Fibroblast of peridontal ligament (primary cell): ENCODE measurements around the gene FAM236C.
"Not testable (repeated sequence)": the region's sequence is repeated elsewhere in the genome, so short reads cannot be mapped to it uniquely, and the experiment has no call there.

Experiments
- DNase-seq: peaks from one replicate; pipeline ENCODE4 v3.0.0-alpha.2; 2010; ENCODE audit errors: extremely low read depth

Gene FAM236C

DNA sequence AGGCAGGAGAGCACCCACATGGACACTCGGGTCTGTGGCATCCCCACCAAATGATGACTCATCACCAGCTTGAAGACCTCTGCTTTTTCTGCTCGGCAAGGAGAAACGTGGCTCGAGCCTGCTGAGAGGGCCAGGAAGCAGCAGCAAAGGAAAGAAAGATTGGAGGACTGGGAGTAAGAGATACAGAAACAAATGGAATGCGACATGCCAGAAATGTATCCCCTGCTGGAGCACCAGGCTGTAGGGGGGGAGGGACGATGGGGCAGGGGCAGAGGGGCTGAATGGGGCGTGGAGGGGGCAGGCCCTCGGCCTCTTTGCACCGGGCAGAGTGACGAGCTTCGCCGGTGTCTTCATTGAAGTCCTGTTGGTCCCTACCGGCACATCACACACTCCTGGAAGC, at the start of gene FAM236C:
TSS of gene FAM236C (plus strand) at position 301 of the 400 bp plus-strand sequence. CDS start 100 bp downstream, outside the sequence.
- DNase-seq = not testable (repeated sequence)

DNA sequence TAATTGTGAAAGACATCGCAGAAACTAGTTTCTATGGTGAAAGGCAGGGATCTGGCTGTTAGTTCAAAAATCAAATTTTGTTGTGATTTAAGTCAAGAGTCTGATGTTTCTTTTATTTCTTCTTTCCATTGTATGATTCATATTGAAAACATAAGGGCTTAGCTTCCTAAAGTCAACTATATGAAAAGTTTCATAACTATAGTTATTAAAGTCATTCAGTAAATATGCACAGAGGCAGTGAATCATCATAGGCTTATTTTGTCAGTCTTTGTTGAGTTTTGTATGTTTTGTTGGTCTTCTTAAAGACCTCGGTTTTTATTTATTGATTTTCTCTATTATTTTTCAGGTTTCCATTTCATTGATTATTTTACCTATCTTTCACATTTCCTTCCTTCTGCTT, 29.5 kb upstream of the FAM236C start:
- DNase-seq = not testable (repeated sequence)

DNA sequence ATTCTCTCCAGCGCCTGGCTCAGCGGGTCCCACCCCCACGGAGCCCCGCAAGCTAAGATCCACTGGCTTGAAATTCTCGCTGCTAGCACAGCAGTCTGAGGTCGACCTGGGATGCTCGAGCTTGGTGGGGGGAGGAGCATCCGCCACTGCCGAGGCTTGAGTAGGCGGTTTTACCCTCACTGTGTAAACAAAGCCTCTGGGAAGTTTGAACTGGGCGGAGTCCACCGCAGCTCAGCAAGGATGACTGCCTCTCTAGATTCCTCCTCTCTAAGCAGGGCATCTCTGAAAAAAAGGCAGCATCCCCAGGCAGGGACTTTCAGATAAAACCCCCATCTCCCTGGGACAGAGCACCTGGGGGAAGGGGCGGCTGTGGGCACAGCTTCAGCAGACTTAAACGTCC, 22.7 kb upstream of the FAM236C start:
- DNase-seq = not testable (repeated sequence)

DNA sequence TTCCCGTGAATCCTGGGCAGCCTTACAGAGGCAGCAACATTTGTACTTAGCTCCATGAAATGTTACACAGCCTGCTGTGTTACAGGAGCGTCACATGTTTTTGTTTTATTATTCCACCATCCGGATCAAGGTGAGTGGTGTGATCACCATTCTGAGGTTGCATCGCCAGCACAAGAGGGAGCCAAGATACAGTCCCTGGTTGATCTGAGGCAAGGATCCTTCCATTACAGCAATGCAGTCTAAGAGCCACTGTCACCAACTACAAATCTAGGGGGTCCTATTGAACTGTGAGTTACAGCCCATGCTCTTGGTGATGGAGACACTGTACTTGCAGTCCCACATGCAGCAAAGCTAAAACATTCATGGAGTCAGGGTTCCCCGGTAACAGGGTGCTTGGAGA, 3.7 kb downstream of the FAM236C start:
- DNase-seq = not testable (repeated sequence)

DNA sequence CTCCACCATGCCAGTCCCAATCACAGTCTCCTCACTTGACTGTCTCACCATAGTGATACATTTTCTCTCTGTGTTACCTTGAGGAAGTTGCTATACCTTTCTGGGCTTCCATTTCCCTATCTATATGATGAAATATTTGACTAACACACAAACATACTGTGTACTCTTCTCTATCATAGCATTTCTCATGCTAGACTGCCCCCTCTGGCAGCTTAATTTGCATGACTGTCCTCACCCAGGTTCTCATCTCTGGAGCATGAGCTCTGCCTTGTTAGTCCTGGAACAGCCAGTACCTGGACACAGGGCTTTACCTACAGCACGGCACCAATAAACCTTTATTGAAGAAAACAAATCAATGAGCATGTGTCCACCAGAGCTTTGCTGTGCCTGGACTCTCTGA, 19.9 kb downstream of the FAM236C start:
- not testable (repeated sequence) for DNase-seq

DNA sequence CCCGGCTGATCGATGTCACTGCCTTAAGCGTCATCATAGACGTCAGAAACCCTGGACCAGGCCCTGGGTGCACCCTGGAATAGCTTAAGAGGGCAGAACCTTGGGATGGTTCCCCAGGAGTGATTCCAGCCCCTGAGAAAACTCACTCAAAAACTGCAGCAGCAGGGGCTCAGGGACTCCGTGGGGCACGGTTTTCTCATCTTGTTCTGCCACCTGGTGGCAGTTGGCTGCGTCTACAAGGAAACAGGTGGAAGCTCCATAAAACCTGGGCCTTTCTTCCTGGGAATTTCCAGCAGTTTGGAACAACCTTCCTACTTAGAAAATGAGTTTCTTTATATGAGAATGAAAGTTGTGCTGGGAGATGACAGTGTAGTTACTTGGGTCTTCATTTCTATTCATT, 24.0 kb downstream of the FAM236C start:
- not testable (repeated sequence) for DNase-seq

DNA sequence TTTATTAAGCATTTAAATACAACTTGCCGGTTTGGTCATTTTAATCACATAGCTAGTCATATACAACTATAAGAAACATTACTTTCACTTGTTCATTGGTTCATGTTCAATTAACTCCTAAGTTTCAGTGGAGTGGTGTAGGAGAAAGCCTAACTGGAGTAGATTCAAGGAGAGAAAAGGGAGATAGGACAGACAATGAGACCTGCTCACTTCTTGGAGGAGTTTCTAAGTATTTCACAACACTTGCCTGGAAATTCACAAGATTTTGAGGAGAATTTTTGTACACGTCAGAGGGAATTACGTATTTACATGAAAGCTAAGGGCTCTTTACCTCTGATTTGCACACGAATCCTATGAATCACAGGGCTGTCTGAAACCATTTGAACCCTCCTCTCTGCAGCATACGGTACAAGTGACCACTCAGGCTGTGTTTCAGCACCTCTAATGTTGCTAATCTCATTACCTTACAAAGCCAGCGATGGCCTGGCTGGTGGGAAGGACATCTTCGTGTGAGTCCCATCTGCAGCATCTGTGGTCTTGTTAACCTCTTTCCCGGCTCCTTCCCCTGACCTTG, 24.6 kb downstream of the FAM236C start:
- DNase-seq = not testable (repeated sequence)

DNA sequence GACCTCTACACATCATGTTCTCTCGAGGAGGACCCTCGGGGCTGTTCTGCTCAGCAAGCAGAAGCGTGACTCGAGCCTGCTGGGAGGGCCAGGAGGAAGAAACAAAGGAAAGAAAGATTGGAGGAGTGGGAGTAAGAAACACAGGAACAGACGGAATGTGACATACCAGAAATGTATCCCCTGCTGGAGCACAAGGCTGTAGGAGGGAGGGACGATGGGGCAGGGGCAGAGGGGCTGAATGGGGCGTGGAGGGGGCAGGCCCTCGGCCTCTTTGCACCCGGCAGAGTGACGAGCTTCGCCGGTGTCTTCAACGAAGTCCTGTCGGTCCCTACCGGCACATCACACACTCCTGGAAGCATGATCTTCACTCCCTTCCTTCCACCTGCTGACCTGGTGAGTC, 25.5 kb downstream of the FAM236C start, which contains the start of gene FAM236A:
TSS of gene FAM236A (plus strand) at position 301 of the 400 bp plus-strand sequence. CDS start at position 358, 57 bp downstream.
- not testable (repeated sequence) for DNase-seq

DNA sequence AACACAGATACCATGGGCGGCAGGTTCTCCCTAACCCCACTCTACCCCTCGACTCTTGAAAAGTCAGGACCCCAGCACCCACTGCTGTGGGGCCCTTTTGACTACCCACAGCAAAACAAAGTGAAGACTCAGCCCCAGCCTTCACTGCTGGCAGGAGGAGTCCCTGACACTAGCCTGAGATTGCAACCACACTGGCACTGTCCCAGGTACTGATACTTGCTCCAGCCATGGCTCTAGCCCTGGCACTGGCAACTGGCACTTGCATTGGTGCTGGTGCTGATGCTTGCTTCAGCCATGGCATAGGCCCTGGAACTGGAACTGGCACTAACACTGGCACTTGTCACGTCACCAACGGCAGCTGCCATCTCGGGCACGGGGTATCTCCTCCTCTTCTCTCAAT, 29.9 kb downstream of the FAM236C start:
- DNase-seq = not testable (repeated sequence)

DNA sequence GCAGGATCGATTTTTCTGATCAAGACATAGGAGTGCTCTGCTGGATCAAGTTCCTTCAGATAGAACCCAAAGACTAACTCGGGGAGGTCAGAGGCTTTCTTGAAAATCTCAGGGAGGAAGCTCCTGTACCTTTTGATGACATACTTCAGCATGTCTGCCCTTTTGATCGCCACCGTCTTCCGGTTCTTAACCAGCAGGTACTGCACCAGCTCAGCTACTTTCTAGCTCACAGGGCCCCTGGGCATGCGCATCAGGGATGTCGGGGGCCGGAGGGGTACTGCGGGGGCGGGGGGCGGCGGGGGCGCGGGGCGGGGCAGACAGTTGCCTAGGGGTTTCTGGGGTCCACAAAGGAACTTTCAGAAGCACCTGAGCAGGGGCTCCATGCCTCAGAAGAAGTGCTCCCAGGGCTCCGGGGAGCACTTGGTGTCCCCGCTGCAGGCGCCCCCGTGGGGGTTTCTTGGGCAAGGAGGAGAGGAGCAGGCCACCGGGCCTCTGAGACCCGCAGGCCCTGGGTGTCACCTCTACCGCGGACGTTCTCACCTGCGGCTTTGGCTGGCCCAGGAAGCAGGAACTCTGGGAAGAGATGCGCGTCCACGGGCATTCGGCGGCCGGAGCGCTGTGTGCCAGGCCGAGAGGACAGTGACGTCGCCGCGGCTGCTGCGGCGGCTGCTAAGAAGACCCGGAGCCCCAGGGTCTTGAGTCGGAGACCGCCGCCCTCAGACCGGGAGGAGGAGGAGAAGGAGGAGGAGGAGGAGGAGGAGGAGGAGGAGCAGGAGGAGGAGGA, 30.8 kb downstream of the FAM236C start:
- DNase-seq = not testable (repeated sequence)

DNA sequence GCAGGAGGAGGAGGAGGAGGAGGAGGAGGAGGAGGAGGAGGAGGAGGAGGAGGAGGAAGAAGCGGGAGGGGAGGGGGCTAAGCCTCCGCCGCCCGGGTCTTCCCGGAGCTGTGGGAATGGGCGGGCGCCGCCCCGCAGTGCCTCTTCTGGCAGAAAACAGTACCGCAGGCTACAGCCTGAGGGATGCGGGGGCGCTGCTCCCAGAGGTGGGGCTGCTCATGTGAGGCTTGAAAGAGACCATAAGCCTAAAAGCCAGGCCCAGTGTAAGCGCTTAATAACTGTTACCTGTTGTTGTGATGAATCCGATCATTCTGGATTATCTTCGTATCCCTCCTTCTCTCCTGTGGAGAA, 31.4 kb downstream of the FAM236C start, which contains the start of gene DMRTC1:
TSS of gene DMRTC1 (minus strand) at position 19 of the 351 bp plus-strand sequence. CDS start 68,143 bp downstream, outside the sequence.
- not testable (repeated sequence) for DNase-seq

DNA sequence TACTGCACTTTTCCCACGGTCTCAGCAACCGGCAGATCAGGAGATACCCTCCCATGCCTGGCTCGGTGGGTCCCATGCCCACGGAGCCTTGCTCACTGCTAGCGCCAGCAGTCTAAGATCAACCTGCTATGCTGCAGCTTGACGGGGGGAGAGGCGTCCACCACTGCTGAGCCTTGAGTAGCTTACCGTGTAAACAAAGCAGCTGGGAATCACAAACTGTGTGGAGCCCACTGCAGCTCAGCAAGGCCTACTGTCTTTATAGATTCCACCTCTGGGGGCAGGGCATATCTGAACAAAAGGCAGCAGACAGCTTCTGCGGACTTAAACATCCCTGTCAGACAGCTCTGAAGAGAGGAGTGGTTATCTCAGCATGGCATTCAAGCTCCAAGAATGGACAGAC, 47.6 kb downstream of the FAM236C start:
- not testable (repeated sequence) for DNase-seq
